ENCODE measurements around the gene RBMXL3. TPM values are rescaled to one million over a fixed set of nuclear protein-coding genes. Genes with fewer than 3 reads are reported as not detected.

RBMXL3 gene
- polyA plus RNA-seq (2013, experiment 1 of 2): not detected
- not detected for polyA plus RNA-seq (2013, experiment 2 of 2)

- no peaks in the 10 kb centered on the region for H3K4me1 ChIP-seq (ENCODE audit: insufficient read depth, low read length)
- WGBS: 96% methylated on average over 16 of the region's 16 CpGs
- H3K36me3 ChIP-seq (ENCODE audit: insufficient read depth, low read length): no peaks in the 10 kb centered on the region
- H3K9me3 ChIP-seq (ENCODE audit: insufficient read depth, low read depth, low read length): no peaks in the 10 kb centered on the region
- no peak within 1 kb of the TSS for H3K4me3 ChIP-seq (ENCODE audit: low read length)
- H3K9ac ChIP-seq (ENCODE audit: low read depth, low read length): no peak within 1 kb of the TSS
- no peak within 1 kb of the TSS for H3K27ac ChIP-seq (ENCODE audit: low read depth, low read length)
- H3K27me3 ChIP-seq (ENCODE audit: insufficient read depth, low read length): no peaks in the 10 kb centered on the region
These were observed at the start of gene RBMXL3 for GRCh38 chrX:115189110-115189509. Gene RBMXL3 (plus strand): TSS chrX:115189410. CDS start chrX:115189442, 32 bp downstream.

- Histone ChIP-seq H3K27me3 (ENCODE audit: insufficient read depth, low read length) (no peaks in the 10 kb centered on the region), H3K4me1 (ENCODE audit: insufficient read depth, low read length) (no peaks in the 10 kb centered on the region), H3K9me3 (ENCODE audit: insufficient read depth, low read depth, low read length) (no peaks in the 10 kb centered on the region), H3K9ac (ENCODE audit: low read depth, low read length) (no peak overlapping the region), H3K4me3 (ENCODE audit: low read length) (no peak overlapping the region), H3K27ac (ENCODE audit: low read depth, low read length) (no peak overlapping the region), H3K36me3 (ENCODE audit: insufficient read depth, low read length) (peaks cover 6% of the 10 kb centered on the region; the same call in 1 of the 2 replicates)
These were observed 47.2 kb upstream of the RBMXL3 start for GRCh38 chrX:115142057-115142456.

GRCh38 chrX:115147220-115147619, 42.0 kb upstream of the RBMXL3 start:
- Histone ChIP-seq H3K9ac (ENCODE audit: low read depth, low read length) (no peak overlapping the region), H3K4me3 (ENCODE audit: low read length) (no peak overlapping the region), H3K27ac (ENCODE audit: low read depth, low read length) (no peak overlapping the region), H3K27me3 (ENCODE audit: insufficient read depth, low read length) (no peaks in the 10 kb centered on the region), H3K4me1 (ENCODE audit: insufficient read depth, low read length) (no peaks in the 10 kb centered on the region), H3K9me3 (ENCODE audit: insufficient read depth, low read depth, low read length) (no peaks in the 10 kb centered on the region), H3K36me3 (ENCODE audit: insufficient read depth, low read length) (no peaks in the 10 kb centered on the region)
- WGBS: 100% methylated on average over 1 of the region's 1 CpG

- Histone ChIP-seq H3K4me1 (ENCODE audit: insufficient read depth, low read length) (peaks cover 3% of the 10 kb centered on the region; the same call in 1 of the 2 replicates), H3K9ac (ENCODE audit: low read depth, low read length) (no peak overlapping the region), H3K36me3 (ENCODE audit: insufficient read depth, low read length) (no peaks in the 10 kb centered on the region), H3K27ac (ENCODE audit: low read depth, low read length) (no peak overlapping the region), H3K4me3 (ENCODE audit: low read length) (no peak overlapping the region), H3K27me3 (ENCODE audit: insufficient read depth, low read length) (no peaks in the 10 kb centered on the region), H3K9me3 (ENCODE audit: insufficient read depth, low read depth, low read length) (no peaks in the 10 kb centered on the region)
- 64% methylated on average over 6 of the region's 9 CpGs for WGBS
These were observed 16.0 kb upstream of the RBMXL3 start for GRCh38 chrX:115173181-115173580.

GRCh38 chrX:115174548-115174947, 14.7 kb upstream of the RBMXL3 start:
- Histone ChIP-seq H3K9ac (ENCODE audit: low read depth, low read length) (no peak overlapping the region), H3K36me3 (ENCODE audit: insufficient read depth, low read length) (no peaks in the 10 kb centered on the region), H3K27ac (ENCODE audit: low read depth, low read length) (no peak overlapping the region), H3K4me3 (ENCODE audit: low read length) (no peak overlapping the region), H3K4me1 (ENCODE audit: insufficient read depth, low read length) (peaks cover 13% of the 10 kb centered on the region; the same call in 1 of the 2 replicates), H3K9me3 (ENCODE audit: insufficient read depth, low read depth, low read length) (no peaks in the 10 kb centered on the region), H3K27me3 (ENCODE audit: insufficient read depth, low read length) (no peaks in the 10 kb centered on the region)
- WGBS: 80% methylated on average over 1 of the region's 3 CpGs

DNA sequence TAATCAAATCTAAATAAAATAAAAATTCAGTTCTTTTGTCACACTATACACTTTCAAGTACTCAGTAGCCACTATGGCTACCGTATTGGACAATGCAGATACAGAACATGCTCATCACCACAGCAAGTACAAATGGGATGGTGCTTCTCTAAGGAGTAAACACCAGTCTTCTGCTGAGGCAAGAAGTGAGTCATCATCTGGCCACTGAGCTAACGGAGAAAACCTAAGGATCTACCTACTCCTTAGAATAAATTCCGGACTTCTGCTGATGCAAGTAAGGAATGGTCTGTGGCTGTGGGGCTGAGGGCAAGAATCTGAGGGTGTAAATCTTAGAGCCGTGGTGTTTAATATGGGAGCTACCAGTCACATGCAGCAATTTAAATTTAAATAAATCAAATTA, 11.3 kb upstream of the RBMXL3 start:
- H3K4me3 ChIP-seq (ENCODE audit: low read length): no peak overlapping the region
- H3K4me1 ChIP-seq (ENCODE audit: insufficient read depth, low read length): peaks cover 13% of the 10 kb centered on the region; the same call in 1 of the 2 replicates
- no peak overlapping the region for H3K27ac ChIP-seq (ENCODE audit: low read depth, low read length)
- no peaks in the 10 kb centered on the region for H3K9me3 ChIP-seq (ENCODE audit: insufficient read depth, low read depth, low read length)
- no peaks in the 10 kb centered on the region for H3K36me3 ChIP-seq (ENCODE audit: insufficient read depth, low read length)
- H3K9ac ChIP-seq (ENCODE audit: low read depth, low read length): no peak overlapping the region
- H3K27me3 ChIP-seq (ENCODE audit: insufficient read depth, low read length): no peaks in the 10 kb centered on the region
- 93% methylated on average over 2 of the region's 4 CpGs for WGBS

- H3K4me1 ChIP-seq (ENCODE audit: insufficient read depth, low read length): peaks cover 13% of the 10 kb centered on the region; the same call in 1 of the 2 replicates
- no peak overlapping the region for H3K9ac ChIP-seq (ENCODE audit: low read depth, low read length)
- no peak overlapping the region for H3K4me3 ChIP-seq (ENCODE audit: low read length)
- no peaks in the 10 kb centered on the region for H3K27me3 ChIP-seq (ENCODE audit: insufficient read depth, low read length)
- 31% methylated on average over 1 of the region's 1 CpG for WGBS
- no peaks in the 10 kb centered on the region for H3K36me3 ChIP-seq (ENCODE audit: insufficient read depth, low read length)
- no peak overlapping the region for H3K27ac ChIP-seq (ENCODE audit: low read depth, low read length)
- H3K9me3 ChIP-seq (ENCODE audit: insufficient read depth, low read depth, low read length): no peaks in the 10 kb centered on the region
These were observed 10.7 kb upstream of the RBMXL3 start for GRCh38 chrX:115178473-115178872.

GRCh38 chrX:115183980-115184379, 5.2 kb upstream of the RBMXL3 start:
- WGBS: 100% methylated on average over 1 of the region's 2 CpGs
- H3K9me3 ChIP-seq (ENCODE audit: insufficient read depth, low read depth, low read length): no peaks in the 10 kb centered on the region
- no peak overlapping the region for H3K4me3 ChIP-seq (ENCODE audit: low read length)
- H3K36me3 ChIP-seq (ENCODE audit: insufficient read depth, low read length): no peaks in the 10 kb centered on the region
- H3K27me3 ChIP-seq (ENCODE audit: insufficient read depth, low read length): no peaks in the 10 kb centered on the region
- no peak overlapping the region for H3K27ac ChIP-seq (ENCODE audit: low read depth, low read length)
- H3K9ac ChIP-seq (ENCODE audit: low read depth, low read length): no peak overlapping the region
- H3K4me1 ChIP-seq (ENCODE audit: insufficient read depth, low read length): 0 out of 2 replicates have a peak, but pooled peaks cover 2% of the 10 kb centered on the region

GRCh38 chrX:115189646-115190635, 731 bp downstream of the RBMXL3 start:
- 96% methylated on average over 76 of the region's 76 CpGs for WGBS
- Histone ChIP-seq H3K4me3 (ENCODE audit: low read length) (no peak overlapping the region), H3K27ac (ENCODE audit: low read depth, low read length) (no peak overlapping the region), H3K27me3 (ENCODE audit: insufficient read depth, low read length) (no peaks in the 10 kb centered on the region), H3K9me3 (ENCODE audit: insufficient read depth, low read depth, low read length) (no peaks in the 10 kb centered on the region), H3K4me1 (ENCODE audit: insufficient read depth, low read length) (no peaks in the 10 kb centered on the region), H3K36me3 (ENCODE audit: insufficient read depth, low read length) (no peaks in the 10 kb centered on the region), H3K9ac (ENCODE audit: low read depth, low read length) (no peak overlapping the region)

GRCh38 chrX:115190636-115191489, 1.7 kb downstream of the RBMXL3 start:
- Histone ChIP-seq H3K9me3 (ENCODE audit: insufficient read depth, low read depth, low read length) (no peaks in the 10 kb centered on the region), H3K27me3 (ENCODE audit: insufficient read depth, low read length) (no peaks in the 10 kb centered on the region), H3K27ac (ENCODE audit: low read depth, low read length) (no peak overlapping the region), H3K4me1 (ENCODE audit: insufficient read depth, low read length) (no peaks in the 10 kb centered on the region), H3K36me3 (ENCODE audit: insufficient read depth, low read length) (no peaks in the 10 kb centered on the region), H3K9ac (ENCODE audit: low read depth, low read length) (no peak overlapping the region), H3K4me3 (ENCODE audit: low read length) (no peak overlapping the region)
- 95% methylated on average over 64 of the region's 64 CpGs for WGBS
